Measurements from ENCODE around the gene SNRPD1. TPM values are rescaled to one million over a fixed set of nuclear protein-coding genes. Genes with fewer than 3 reads are reported as not detected.
"Not testable (repeated sequence)": the region's sequence is repeated elsewhere in the genome, so short reads cannot be mapped to it uniquely, and the experiment has no call there.

Gene SNRPD1
- total RNA-seq, 2 experiments from 2014 or later = 153 to 164 TPM

- H3K4me1 Mint-ChIP-seq (ENCODE audit: low read depth); DNase-seq; H3K27me3 Mint-ChIP-seq; H3K4me3 Mint-ChIP-seq; H3K36me3 Mint-ChIP-seq; H3K27ac Mint-ChIP-seq; intact Hi-C loops (cut with micrococcal nuclease); H3K9me3 Mint-ChIP-seq: not testable (repeated sequence)
- POLR2A ChIA-PET = interaction anchor here (1.6 kb wide), 1 partner anchor 64 kb away, joined by 3 read pairs; the partner anchor contains the start of gene ABHD3
- CTCF ChIA-PET = interaction anchor here (0.6 to 2.0 kb wide), 2 partner anchors 28 to 151 kb away, joined by 3 to 6 read pairs; partner anchors contain the start of gene SNRPD1
Measured at GRCh38 chr18:21640375-21640774, 28.3 kb downstream of the SNRPD1 start.

- Mint-ChIP-seq H3K27me3 (no peaks in the 10 kb centered on the region), H3K27ac (no peak overlapping the region), H3K36me3 (peaks cover 12% of the 10 kb centered on the region), H3K4me1 (ENCODE audit: low read depth) (no peaks in the 10 kb centered on the region), H3K4me3 (no peak overlapping the region), H3K9me3 (no peaks in the 10 kb centered on the region)
- ChIA-PET POLR2A (no interaction called here), CTCF (no interaction called here)
- intact Hi-C loops (cut with micrococcal nuclease) = no loop called here
- DNase-seq = no peak
Measured at GRCh38 chr18:21650311-21650710, 38.2 kb downstream of the SNRPD1 start.

GRCh38 chr18:21652073-21652472 is 40.0 kb downstream of the SNRPD1 start:
- intact Hi-C loops (cut with micrococcal nuclease) = no loop called here
- CTCF ChIA-PET = no interaction called here

GRCh38 chr18:21653361-21653760 is 41.2 kb downstream of the SNRPD1 start:
- Mint-ChIP-seq H3K4me1 (ENCODE audit: low read depth) (no peaks in the 10 kb centered on the region), H3K36me3 (peaks cover 15% of the 10 kb centered on the region), H3K27ac (no peak overlapping the region), H3K4me3 (no peak overlapping the region), H3K27me3 (no peaks in the 10 kb centered on the region), H3K9me3 (no peaks in the 10 kb centered on the region)
- intact Hi-C loops (cut with micrococcal nuclease) = no loop called here
- CTCF ChIA-PET = interaction anchor here (0.7 kb wide), 1 partner anchor 23 kb away, joined by 3 read pairs; no protein-coding TSS in a partner anchor
- POLR2A ChIA-PET = interaction anchor here (0.6 kb wide), 1 partner anchor 142 kb away, joined by 3 read pairs; no protein-coding TSS in a partner anchor
- no peak for DNase-seq

More at GRCh38 chr18:21652073-21652472, 40.0 kb downstream of the SNRPD1 start:
- Mint-ChIP-seq H3K27me3 (no peaks in the 10 kb centered on the region), H3K4me3 (no peak overlapping the region), H3K36me3 (peaks cover 15% of the 10 kb centered on the region), H3K27ac (no peak overlapping the region), H3K4me1 (ENCODE audit: low read depth) (no peaks in the 10 kb centered on the region), H3K9me3 (no peaks in the 10 kb centered on the region)
- no peak for DNase-seq
- POLR2A ChIA-PET = no interaction called here

- Mint-ChIP-seq H3K27ac (no peak overlapping the region), H3K9me3 (no peaks in the 10 kb centered on the region), H3K36me3 (peaks cover 15% of the 10 kb centered on the region), H3K4me3 (no peak overlapping the region), H3K4me1 (ENCODE audit: low read depth) (peaks cover 6% of the 10 kb centered on the region), H3K27me3 (no peaks in the 10 kb centered on the region)
- ChIA-PET CTCF (no interaction called here), POLR2A (no interaction called here)
- DNase-seq = no peak
- intact Hi-C loops (cut with micrococcal nuclease) = no loop called here
Measured at GRCh38 chr18:21656402-21656801, 44.3 kb downstream of the SNRPD1 start.

GRCh38 chr18:21660078-21660477 is 48.0 kb downstream of the SNRPD1 start:
- no peak for DNase-seq
- H3K9me3 Mint-ChIP-seq = no peaks in the 10 kb centered on the region
- ChIA-PET CTCF (no interaction called here), POLR2A (interaction anchor here (0.6 kb wide), 1 partner anchor 255 kb away, joined by 3 read pairs; no protein-coding TSS in a partner anchor)
- intact Hi-C loops (cut with micrococcal nuclease) = no loop called here
- H3K4me1 Mint-ChIP-seq (ENCODE audit: low read depth) = peaks cover 6% of the 10 kb centered on the region
- H3K27ac Mint-ChIP-seq = no peak overlapping the region
- no peak overlapping the region for H3K4me3 Mint-ChIP-seq
- peaks cover 20% of the 10 kb centered on the region for H3K36me3 Mint-ChIP-seq
- H3K27me3 Mint-ChIP-seq = no peaks in the 10 kb centered on the region

GRCh38 chr18:21662581-21662980 is 50.5 kb downstream of the SNRPD1 start:
- CTCF ChIA-PET = no interaction called here
- Mint-ChIP-seq H3K4me3 (no peak overlapping the region), H3K9me3 (no peaks in the 10 kb centered on the region), H3K27me3 (no peaks in the 10 kb centered on the region), H3K27ac (no peak overlapping the region), H3K36me3 (peaks cover 16% of the 10 kb centered on the region), H3K4me1 (ENCODE audit: low read depth) (peaks cover 6% of the 10 kb centered on the region)
- intact Hi-C loops (cut with micrococcal nuclease) = no loop called here
- no peak for DNase-seq
- POLR2A ChIA-PET = no interaction called here

- H3K36me3 Mint-ChIP-seq = peaks cover 16% of the 10 kb centered on the region
- peaks cover 6% of the 10 kb centered on the region for H3K4me1 Mint-ChIP-seq (ENCODE audit: low read depth)
- CTCF ChIA-PET = no interaction called here
- no peak overlapping the region for H3K27ac Mint-ChIP-seq
- no peak for DNase-seq
- POLR2A ChIA-PET = no interaction called here
- no peak overlapping the region for H3K4me3 Mint-ChIP-seq
- no peaks in the 10 kb centered on the region for H3K9me3 Mint-ChIP-seq
- H3K27me3 Mint-ChIP-seq = no peaks in the 10 kb centered on the region
- intact Hi-C loops (cut with micrococcal nuclease) = no loop called here
Measured at GRCh38 chr18:21663578-21663977, 51.5 kb downstream of the SNRPD1 start.

- no peak for DNase-seq
- Mint-ChIP-seq H3K27me3 (no peaks in the 10 kb centered on the region), H3K36me3 (peaks cover 16% of the 10 kb centered on the region), H3K4me1 (ENCODE audit: low read depth) (peaks cover 6% of the 10 kb centered on the region), H3K4me3 (no peak overlapping the region), H3K27ac (no peak overlapping the region), H3K9me3 (no peaks in the 10 kb centered on the region)
- ChIA-PET CTCF (no interaction called here), POLR2A (no interaction called here)
- intact Hi-C loops (cut with micrococcal nuclease) = no loop called here
Measured at GRCh38 chr18:21664069-21664468, 52.0 kb downstream of the SNRPD1 start.

- no peak overlapping the region for H3K4me3 Mint-ChIP-seq
- intact Hi-C loops (cut with micrococcal nuclease) = no loop called here
- H3K4me1 Mint-ChIP-seq (ENCODE audit: low read depth) = peaks cover under 1% of the 10 kb centered on the region
- no peak for DNase-seq
- ChIA-PET POLR2A (interaction anchor here (1.5 kb wide), 1 partner anchor 35 kb away, joined by 3 read pairs; the partner anchor contains the start of gene ABHD3), CTCF (interaction anchor here (1.9 kb wide), 1 partner anchor 69 kb away, joined by 5 read pairs; the partner anchor contains the start of gene ESCO1)
- H3K36me3 Mint-ChIP-seq = no peaks in the 10 kb centered on the region
- H3K9me3 Mint-ChIP-seq = no peaks in the 10 kb centered on the region
- no peak overlapping the region for H3K27ac Mint-ChIP-seq
- H3K27me3 Mint-ChIP-seq = no peaks in the 10 kb centered on the region
Measured at GRCh38 chr18:21669736-21670285, 57.7 kb downstream of the SNRPD1 start.

GRCh38 chr18:21672521-21673267 is 60.6 kb downstream of the SNRPD1 start:
- Mint-ChIP-seq H3K36me3 (no peaks in the 10 kb centered on the region), H3K27me3 (no peaks in the 10 kb centered on the region), H3K4me1 (ENCODE audit: low read depth) (peaks cover 9% of the 10 kb centered on the region), H3K4me3 (no peak overlapping the region), H3K9me3 (no peaks in the 10 kb centered on the region), H3K27ac (no peak overlapping the region)
- POLR2A ChIA-PET = no interaction called here
- intact Hi-C loops (cut with micrococcal nuclease) = no loop called here
- CTCF ChIA-PET = no interaction called here
- DNase-seq = no peak

GRCh38 chr18:21675354-21675753 is 63.2 kb downstream of the SNRPD1 start:
- H3K9me3 Mint-ChIP-seq; CTCF ChIA-PET; H3K4me1 Mint-ChIP-seq (ENCODE audit: low read depth); H3K4me3 Mint-ChIP-seq; H3K36me3 Mint-ChIP-seq; H3K27ac Mint-ChIP-seq; H3K27me3 Mint-ChIP-seq; POLR2A ChIA-PET: not testable (repeated sequence)
- peak; percentile 72 for DNase-seq
- intact Hi-C loops (cut with micrococcal nuclease) = loop anchor here (2.0 kb wide), 1 partner anchor 27 kb away; no protein-coding TSS in a partner anchor
